Measurements from ENCODE around the gene EYS. TPM values are rescaled to one million over a fixed set of nuclear protein-coding genes. Genes with fewer than 3 reads are reported as not detected.

The EYS gene
- total RNA-seq, 2 experiments from 2014 or later: not detected

GRCh38 chr6:64538722-64539121 is 1168.3 kb downstream of the EYS start:
- no peak overlapping the region for H3K27ac Mint-ChIP-seq
- ChIA-PET CTCF (no interaction called here), POLR2A (no interaction called here)
- H3K4me1 Mint-ChIP-seq (ENCODE audit: low read depth): no peaks in the 10 kb centered on the region
- no peak for DNase-seq
- H3K4me3 Mint-ChIP-seq: no peak overlapping the region
- intact Hi-C loops (cut with DNase I, micrococcal nuclease): no loop called here
- no peaks in the 10 kb centered on the region for H3K27me3 ChIP-seq (ENCODE audit: control insufficient read depth in 1 of 2, insufficient read depth in 2 of 2, low read length in 2 of 2)
- no peaks in the 10 kb centered on the region for H3K27me3 Mint-ChIP-seq
- H3K4me3 ChIP-seq (ENCODE audit: low read length): no peak overlapping the region
- H3K27ac ChIP-seq (ENCODE audit: low read depth in 1 of 2, low read length in 2 of 2): no peak overlapping the region
- H3K9me3 Mint-ChIP-seq: peaks cover 13% of the 10 kb centered on the region
- peaks cover 4 to 8% of the 10 kb centered on the region in 2 experiments for H3K9me3 ChIP-seq (ENCODE audit: control insufficient read depth in 1 of 2, insufficient read depth in 1 of 2, low read length in 2 of 2)
- H3K36me3 Mint-ChIP-seq (ENCODE audit: low read depth): no peaks in the 10 kb centered on the region
- no peaks in the 10 kb centered on the region for H3K36me3 ChIP-seq (ENCODE audit: insufficient read depth, low read length)
- H3K4me1 ChIP-seq (ENCODE audit: insufficient read depth, low read length): no peaks in the 10 kb centered on the region
- no peak for ATAC-seq (ENCODE audit: poor library complexity)
- TF ChIP-seq, protein P1, sequence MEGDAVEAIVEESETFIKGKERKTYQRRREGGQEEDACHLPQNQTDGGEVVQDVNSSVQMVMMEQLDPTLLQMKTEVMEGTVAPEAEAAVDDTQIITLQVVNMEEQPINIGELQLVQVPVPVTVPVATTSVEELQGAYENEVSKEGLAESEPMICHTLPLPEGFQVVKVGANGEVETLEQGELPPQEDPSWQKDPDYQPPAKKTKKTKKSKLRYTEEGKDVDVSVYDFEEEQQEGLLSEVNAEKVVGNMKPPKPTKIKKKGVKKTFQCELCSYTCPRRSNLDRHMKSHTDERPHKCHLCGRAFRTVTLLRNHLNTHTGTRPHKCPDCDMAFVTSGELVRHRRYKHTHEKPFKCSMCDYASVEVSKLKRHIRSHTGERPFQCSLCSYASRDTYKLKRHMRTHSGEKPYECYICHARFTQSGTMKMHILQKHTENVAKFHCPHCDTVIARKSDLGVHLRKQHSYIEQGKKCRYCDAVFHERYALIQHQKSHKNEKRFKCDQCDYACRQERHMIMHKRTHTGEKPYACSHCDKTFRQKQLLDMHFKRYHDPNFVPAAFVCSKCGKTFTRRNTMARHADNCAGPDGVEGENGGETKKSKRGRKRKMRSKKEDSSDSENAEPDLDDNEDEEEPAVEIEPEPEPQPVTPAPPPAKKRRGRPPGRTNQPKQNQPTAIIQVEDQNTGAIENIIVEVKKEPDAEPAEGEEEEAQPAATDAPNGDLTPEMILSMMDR (IDR thresholded peaks at IDR 0.05): no peak

DNA sequence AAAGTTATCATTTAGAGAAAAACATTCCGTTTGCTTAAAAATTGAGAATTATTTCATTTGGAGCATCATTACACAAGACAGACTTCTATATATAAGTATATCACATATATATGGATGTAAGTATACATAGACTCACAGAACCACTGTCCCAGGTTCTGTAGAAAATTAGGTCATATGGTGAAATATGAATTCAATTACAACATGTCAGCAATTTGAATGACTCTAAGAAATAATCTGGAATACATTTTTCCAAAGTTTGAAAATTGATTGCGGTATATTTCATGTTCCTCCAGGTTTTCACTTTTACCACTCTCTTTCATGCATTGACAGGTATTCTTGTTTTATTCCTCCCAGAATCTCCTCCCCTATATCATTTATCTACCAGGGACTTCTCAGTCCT is 1179.1 kb downstream of the EYS start:
- no peaks in the 10 kb centered on the region for H3K27me3 ChIP-seq (ENCODE audit: control insufficient read depth in 1 of 2, insufficient read depth in 2 of 2, low read length in 2 of 2)
- H3K27ac ChIP-seq (ENCODE audit: low read depth in 1 of 2, low read length in 2 of 2): no peak overlapping the region
- TF ChIP-seq, protein P1 (IDR thresholded peaks at IDR 0.05): no peak
- Mint-ChIP-seq H3K27me3 (no peaks in the 10 kb centered on the region), H3K27ac (no peak overlapping the region), H3K4me1 (ENCODE audit: low read depth) (no peaks in the 10 kb centered on the region), H3K9me3 (peaks cover 16% of the 10 kb centered on the region), H3K36me3 (ENCODE audit: low read depth) (no peaks in the 10 kb centered on the region), H3K4me3 (no peak overlapping the region)
- no peaks in the 10 kb centered on the region for H3K36me3 ChIP-seq (ENCODE audit: insufficient read depth, low read length)
- H3K4me1 ChIP-seq (ENCODE audit: insufficient read depth, low read length): no peaks in the 10 kb centered on the region
- no peak for ATAC-seq (ENCODE audit: poor library complexity)
- no peak for DNase-seq
- intact Hi-C loops (cut with DNase I, micrococcal nuclease): no loop called here
- ChIA-PET CTCF (no interaction called here), POLR2A (no interaction called here)
- H3K9me3 ChIP-seq (ENCODE audit: control insufficient read depth in 1 of 2, insufficient read depth in 1 of 2, low read length in 2 of 2): peaks cover 5 to 6% of the 10 kb centered on the region in 2 experiments
- H3K4me3 ChIP-seq (ENCODE audit: low read length): no peak overlapping the region

GRCh38 chr6:64522859-64523258 is 1184.2 kb downstream of the EYS start:
- H3K27ac Mint-ChIP-seq: no peak overlapping the region
- H3K27me3 Mint-ChIP-seq: no peaks in the 10 kb centered on the region
- H3K9me3 Mint-ChIP-seq: peaks cover 25% of the 10 kb centered on the region
- CTCF ChIA-PET: no interaction called here
- H3K4me1 ChIP-seq (ENCODE audit: insufficient read depth, low read length): no peaks in the 10 kb centered on the region
- no peak overlapping the region for H3K4me3 ChIP-seq (ENCODE audit: low read length)
- H3K4me1 Mint-ChIP-seq (ENCODE audit: low read depth): no peaks in the 10 kb centered on the region
- no peaks in the 10 kb centered on the region for H3K36me3 ChIP-seq (ENCODE audit: insufficient read depth, low read length)
- H3K27ac ChIP-seq (ENCODE audit: low read depth in 1 of 2, low read length in 2 of 2): no peak overlapping the region
- H3K36me3 Mint-ChIP-seq (ENCODE audit: low read depth): no peaks in the 10 kb centered on the region
- H3K9me3 ChIP-seq (ENCODE audit: control insufficient read depth in 1 of 2, insufficient read depth in 1 of 2, low read length in 2 of 2): no peaks in the 10 kb centered on the region
- H3K4me3 Mint-ChIP-seq: no peak overlapping the region
- TF ChIP-seq, protein P1 (IDR thresholded peaks at IDR 0.05): no peak
- POLR2A ChIA-PET: no interaction called here
- no peaks in the 10 kb centered on the region for H3K27me3 ChIP-seq (ENCODE audit: control insufficient read depth in 1 of 2, insufficient read depth in 2 of 2, low read length in 2 of 2)
- no peak for DNase-seq
- intact Hi-C loops (cut with DNase I, micrococcal nuclease): no loop called here
- no peak for ATAC-seq (ENCODE audit: poor library complexity)
